SK-N-SH (cell line): ENCODE data around the gene ISCA1.

Experiments used
- CHD2 ChIP-seq: fragments of 150-350 bp; IDR thresholded peaks from 2 replicates; pipeline ENCODE4 v1.6.1; 2018; ENCODE audit warnings: low read length; ENCODE audit not compliant: partially characterized antibody
- CTCF ChIP-seq: fragments of 200-600 bp; sonication (generic); IDR thresholded peaks from 2 replicates; pipeline ENCODE4 v1.6.1; 2017; ENCODE audit warnings: antibody characterized with exemption, mild to moderate bottlenecking, moderate library complexity
- EP300 ChIP-seq, 2 experiments: IDR thresholded peaks; 2 replicates each; pipeline versions ENCODE4 v1.4.0 to v1.6.1; 2012; ENCODE audit warnings: borderline replicate concordance in 1 of 2, low read depth in 1 of 2, low read length in 1 of 2
- EZH2phosphoT487 ChIP-seq: fragments of 200-600 bp; sonication (generic); IDR thresholded peaks from 2 replicates; pipeline ENCODE4 v1.6.1; 2017; ENCODE audit warnings: low read depth, mixed run types, mild to moderate bottlenecking, antibody characterized with exemption, moderate library complexity, borderline replicate concordance
- POLR2AphosphoS5 ChIP-seq: IDR thresholded peaks from 2 replicates; pipeline ENCODE4 v1.6.1; 2012; ENCODE audit warnings: low read depth, low read length
- RAD21 ChIP-seq: IDR thresholded peaks from 2 replicates; pipeline ENCODE4 v1.6.1; 2012; ENCODE audit warnings: mild to moderate bottlenecking, low read length
- SMC3 ChIP-seq: IDR thresholded peaks from 2 replicates; pipeline ENCODE4 v1.6.1; 2012; ENCODE audit warnings: low read depth, low read length, improper control_type of control experiment
- TCF12 ChIP-seq: IDR thresholded peaks from 2 replicates; pipeline ENCODE4 v1.4.0; 2012
- USF2 ChIP-seq: fragments of 150-350 bp; IDR thresholded peaks from 2 replicates; pipeline ENCODE4 v1.6.1; 2017; ENCODE audit warnings: antibody characterized with exemption, low read length, low read depth, borderline replicate concordance

- TF ChIP-seq CTCF (no peak), CHD2 (no peak), POLR2AphosphoS5 (no peak), EP300 (IDR thresholded peaks at IDR 0.05; ENCODE audit: borderline replicate concordance in 1 of 2, low read depth in 1 of 2, low read length in 1 of 2) (no peak), TCF12 (no peak), SMC3 (no peak), RAD21 (no peak), USF2 (no peak), EZH2phosphoT487 (no peak)
These were observed 35.8 kb upstream of the ISCA1 start for GRCh38 chr9:86318187-86318586.
